GM23248 (cell line): ENCODE results near the gene LRMDA.

ENCODE experiments used
- EZH2 ChIP-seq: fragments of 200-600 bp; sonication (generic); IDR thresholded peaks from 2 replicates; pipeline ENCODE4 v1.6.1; 2018; ENCODE audit warnings: antibody characterized with exemption, mild to moderate bottlenecking; ENCODE audit not compliant: insufficient read depth, poor library complexity, severe bottlenecking
- EZH2phosphoT487 ChIP-seq: fragments of 200-600 bp; sonication (generic); IDR thresholded peaks from 2 replicates; pipeline ENCODE4 v1.6.1; 2018; ENCODE audit warnings: antibody characterized with exemption, moderate library complexity, mild to moderate bottlenecking, low read depth; ENCODE audit not compliant: insufficient read depth

DNA sequence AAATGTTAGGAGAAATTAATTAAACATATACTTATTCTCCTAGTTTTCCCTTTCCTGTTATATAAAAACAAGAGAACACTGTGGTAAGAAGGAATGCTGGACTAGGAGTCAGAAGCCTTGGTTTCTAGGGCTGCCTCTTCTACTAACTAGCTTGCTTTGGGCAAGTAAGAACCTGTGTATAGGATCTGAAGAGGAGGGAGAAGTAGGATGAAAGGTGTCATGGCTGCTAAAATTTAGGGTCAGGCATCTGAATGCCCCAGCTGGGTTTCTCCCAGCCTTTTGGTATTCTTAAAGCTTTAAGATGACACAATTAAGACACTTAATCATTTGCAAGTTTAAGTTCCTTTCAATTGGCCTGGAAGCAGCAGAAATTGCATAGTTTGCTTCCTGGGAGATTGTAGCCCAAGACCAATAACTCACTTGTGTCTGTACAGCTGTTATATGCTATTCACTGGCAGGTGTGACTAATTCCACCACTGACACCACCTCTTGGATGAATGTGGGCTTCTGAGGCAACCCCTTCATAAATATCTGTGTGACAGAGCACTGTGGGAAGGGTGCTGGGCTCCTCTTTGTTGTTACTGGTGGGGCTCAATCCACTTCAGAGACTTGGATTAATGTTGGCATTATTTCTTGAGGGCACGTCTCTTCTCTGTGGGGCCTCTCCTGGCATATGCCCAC is 137.2 kb downstream of the LRMDA start:
- TF ChIP-seq EZH2 (no peak), EZH2phosphoT487 (no peak)
